SU-DHL-6 (cell line): ENCODE measurements around the gene CORO1C.

Source experiments
- H2AFZ ChIP-seq: fragments of 200-600 bp; sonication (generic); 2 replicates; pipeline ENCODE4 v1.6.1; 2014; ENCODE audit warnings: low read depth, mild to moderate bottlenecking, moderate library complexity, mixed read lengths, antibody characterized with exemption, low read length; ENCODE audit not compliant: severe bottlenecking
- H3F3A ChIP-seq: fragments of 200-600 bp; shearing (Covaris generic); 2 replicates; pipeline ENCODE4 v1.6.0; 2016; ENCODE audit warnings: antibody characterized with exemption, mild to moderate bottlenecking; ENCODE audit not compliant: insufficient read depth
- H3K27ac ChIP-seq: fragments of 200-600 bp; sonication (generic); 2 replicates; pipeline ENCODE4 v1.5.1; 2016; ENCODE audit warnings: low read depth, mild to moderate bottlenecking, low read length, moderate library complexity, mixed read lengths
- H3K27me3 ChIP-seq: fragments of 200-600 bp; sonication (generic), shearing (Covaris generic); 2 replicates; pipeline ENCODE4 v1.6.0; 2014; ENCODE audit warnings: mild to moderate bottlenecking, low read length
- H3K36me3 ChIP-seq: fragments of 200-600 bp; sonication (generic); 2 replicates; pipeline ENCODE4 v1.6.1; 2014; ENCODE audit warnings: mild to moderate bottlenecking, low read length, mixed read lengths
- H3K4me2 ChIP-seq: fragments of 300-600, 200-600 bp; shearing (Covaris generic), sonication (generic); 2 replicates; pipeline ENCODE4 v1.6.0; 2014; ENCODE audit warnings: low read length, low read depth, mild to moderate bottlenecking; ENCODE audit not compliant: poor library complexity, severe bottlenecking
- H3K4me3 ChIP-seq: fragments of 200-600 bp; sonication (generic); 2 replicates; pipeline ENCODE4 v1.5.1; 2014; ENCODE audit warnings: antibody characterized with exemption, low read length, mild to moderate bottlenecking, mixed read lengths; ENCODE audit not compliant: insufficient read depth, poor library complexity, severe bottlenecking
- H3K79me2 ChIP-seq: fragments of 200-600 bp; sonication (generic); 2 replicates; pipeline ENCODE4 v1.6.1; 2014; ENCODE audit warnings: mild to moderate bottlenecking, low read length, moderate library complexity; ENCODE audit not compliant: insufficient read depth
- H3K9ac ChIP-seq: fragments of 200-600 bp; sonication (generic); 2 replicates; pipeline ENCODE4 v1.7.0; 2014; ENCODE audit warnings: mild to moderate bottlenecking, low read length
- H3K9me2 ChIP-seq: fragments of 200-600 bp; sonication (generic); replicated peaks from 2 replicates; pipeline ENCODE4 v1.6.1; 2014; ENCODE audit warnings: low read length; ENCODE audit not compliant: insufficient read depth
- H3K9me3 ChIP-seq: fragments of 200-600 bp; sonication (generic); 2 replicates; pipeline ENCODE4 v1.6.1; 2014; ENCODE audit warnings: low read length, mixed read lengths; ENCODE audit not compliant: insufficient read depth
- H4K20me1 ChIP-seq: fragments of 200-600 bp; sonication (generic); 2 replicates; pipeline ENCODE4 v1.6.1; 2014; ENCODE audit warnings: low read depth, mild to moderate bottlenecking, antibody characterized with exemption, low read length, moderate library complexity, mixed read lengths
- EZH2phosphoT487 ChIP-seq: fragments of 200-600 bp; sonication (generic), shearing (Covaris generic); conservative IDR thresholded peaks from 2 replicates; pipeline ENCODE4 v1.6.1; 2018; ENCODE audit warnings: mild to moderate bottlenecking, antibody characterized with exemption, low read length, moderate library complexity, mixed read lengths
- TF ChIP-seq, protein P1 (sequence below): fragments of 200-600 bp; sonication (generic); IDR thresholded peaks from one replicate; pipeline ENCODE4 v1.5.1; 2017; ENCODE audit warnings: antibody characterized with exemption, mild to moderate bottlenecking, low read length, moderate library complexity; ENCODE audit not compliant: insufficient read depth, poor library complexity, severe bottlenecking

Gene CORO1C

DNA sequence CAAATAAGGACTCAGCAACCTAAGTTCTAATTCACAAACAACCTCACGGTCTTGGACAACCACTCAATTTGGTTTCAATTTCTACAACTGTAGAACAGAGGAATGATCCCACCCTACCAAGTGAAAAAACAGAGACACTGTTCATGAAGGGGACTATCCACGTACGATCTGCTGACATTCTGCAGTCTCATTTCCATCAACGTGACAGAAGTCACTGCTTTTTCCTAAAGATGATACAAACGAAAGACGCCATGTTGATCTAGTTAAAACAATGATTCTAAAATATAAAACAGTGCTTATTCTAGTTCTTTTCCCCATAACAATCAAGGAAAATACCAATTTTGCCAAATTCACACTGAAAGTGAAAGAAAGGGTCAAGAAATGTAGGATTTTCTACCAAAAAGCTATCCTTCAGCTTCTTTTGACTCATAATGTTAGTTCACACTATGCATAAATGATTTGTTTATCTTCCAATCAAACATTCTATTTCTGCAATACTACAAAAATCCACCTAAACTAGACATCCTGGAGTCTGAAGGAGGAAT lies 38.1 kb downstream of the CORO1C start:
- Histone ChIP-seq H4K20me1 (no peaks in the 10 kb centered on the region), H3K4me2 (no peak overlapping the region), H3K27ac (no peak overlapping the region)

DNA sequence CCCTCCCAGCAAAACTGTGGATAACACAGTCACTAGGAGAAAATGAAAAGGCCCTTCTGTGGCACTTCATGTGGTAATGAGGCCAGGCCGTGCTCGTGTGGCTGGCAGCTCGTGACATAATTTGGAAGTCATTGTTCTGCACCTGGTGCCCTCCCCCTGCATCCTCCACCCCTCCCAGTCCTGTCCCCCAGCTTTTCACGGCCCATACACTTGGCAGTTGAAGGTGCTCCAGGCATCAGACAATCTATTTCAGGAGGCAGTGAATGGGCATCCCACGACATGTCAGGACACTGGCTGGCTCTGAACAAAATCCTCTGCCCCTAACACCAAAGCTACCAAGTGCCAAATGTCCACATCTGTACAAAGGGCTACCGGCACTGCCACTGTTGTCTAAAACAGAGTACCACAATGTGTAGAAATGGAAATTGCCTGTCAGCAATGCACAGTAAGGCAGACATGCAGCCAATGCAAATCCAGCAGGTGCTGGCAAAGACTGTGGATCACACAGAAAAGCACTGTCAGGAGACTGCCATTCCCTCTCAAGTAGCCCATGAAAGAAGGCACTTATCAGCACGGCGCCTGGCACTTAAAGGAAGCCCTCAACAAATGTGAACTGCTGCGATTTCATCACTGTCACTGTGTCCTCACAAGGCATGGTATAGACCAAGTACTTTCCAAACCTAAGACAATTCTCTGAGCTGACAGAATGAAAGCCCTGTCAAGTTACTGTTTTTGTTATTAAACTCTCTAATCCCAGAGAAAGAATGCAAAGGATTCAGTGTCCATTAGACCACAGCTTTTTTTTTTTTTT lies 39.1 kb downstream of the CORO1C start:
- no peaks in the 10 kb centered on the region for H3K9me2 ChIP-seq
- H3K27ac ChIP-seq: no peak overlapping the region
- H3K9ac ChIP-seq: no peak overlapping the region
- H3K79me2 ChIP-seq: no peaks in the 10 kb centered on the region
- TF ChIP-seq, protein P1, sequence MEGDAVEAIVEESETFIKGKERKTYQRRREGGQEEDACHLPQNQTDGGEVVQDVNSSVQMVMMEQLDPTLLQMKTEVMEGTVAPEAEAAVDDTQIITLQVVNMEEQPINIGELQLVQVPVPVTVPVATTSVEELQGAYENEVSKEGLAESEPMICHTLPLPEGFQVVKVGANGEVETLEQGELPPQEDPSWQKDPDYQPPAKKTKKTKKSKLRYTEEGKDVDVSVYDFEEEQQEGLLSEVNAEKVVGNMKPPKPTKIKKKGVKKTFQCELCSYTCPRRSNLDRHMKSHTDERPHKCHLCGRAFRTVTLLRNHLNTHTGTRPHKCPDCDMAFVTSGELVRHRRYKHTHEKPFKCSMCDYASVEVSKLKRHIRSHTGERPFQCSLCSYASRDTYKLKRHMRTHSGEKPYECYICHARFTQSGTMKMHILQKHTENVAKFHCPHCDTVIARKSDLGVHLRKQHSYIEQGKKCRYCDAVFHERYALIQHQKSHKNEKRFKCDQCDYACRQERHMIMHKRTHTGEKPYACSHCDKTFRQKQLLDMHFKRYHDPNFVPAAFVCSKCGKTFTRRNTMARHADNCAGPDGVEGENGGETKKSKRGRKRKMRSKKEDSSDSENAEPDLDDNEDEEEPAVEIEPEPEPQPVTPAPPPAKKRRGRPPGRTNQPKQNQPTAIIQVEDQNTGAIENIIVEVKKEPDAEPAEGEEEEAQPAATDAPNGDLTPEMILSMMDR: no peak
- no peak for TF ChIP-seq EZH2phosphoT487
- no peaks in the 10 kb centered on the region for H3K36me3 ChIP-seq
- no peak overlapping the region for H3K4me3 ChIP-seq
- no peak overlapping the region for H2AFZ ChIP-seq
- H3K4me2 ChIP-seq: peak overlapping the region; percentile 16
- no peaks in the 10 kb centered on the region for H4K20me1 ChIP-seq
- no peaks in the 10 kb centered on the region for H3F3A ChIP-seq
- H3K9me3 ChIP-seq: no peaks in the 10 kb centered on the region
- H3K27me3 ChIP-seq: no peaks in the 10 kb centered on the region

More for the DNA sequence above, 38.1 kb downstream of the CORO1C start:
- Histone ChIP-seq H3K9me3 (no peaks in the 10 kb centered on the region), H3K27me3 (no peaks in the 10 kb centered on the region), H3F3A (no peaks in the 10 kb centered on the region), H3K4me3 (no peak overlapping the region), H3K9ac (no peak overlapping the region), H3K9me2 (no peaks in the 10 kb centered on the region), H2AFZ (no peak overlapping the region), H3K79me2 (no peaks in the 10 kb centered on the region), H3K36me3 (no peaks in the 10 kb centered on the region)
- TF ChIP-seq EZH2phosphoT487: no peak
- TF ChIP-seq, protein P1: no peak

DNA sequence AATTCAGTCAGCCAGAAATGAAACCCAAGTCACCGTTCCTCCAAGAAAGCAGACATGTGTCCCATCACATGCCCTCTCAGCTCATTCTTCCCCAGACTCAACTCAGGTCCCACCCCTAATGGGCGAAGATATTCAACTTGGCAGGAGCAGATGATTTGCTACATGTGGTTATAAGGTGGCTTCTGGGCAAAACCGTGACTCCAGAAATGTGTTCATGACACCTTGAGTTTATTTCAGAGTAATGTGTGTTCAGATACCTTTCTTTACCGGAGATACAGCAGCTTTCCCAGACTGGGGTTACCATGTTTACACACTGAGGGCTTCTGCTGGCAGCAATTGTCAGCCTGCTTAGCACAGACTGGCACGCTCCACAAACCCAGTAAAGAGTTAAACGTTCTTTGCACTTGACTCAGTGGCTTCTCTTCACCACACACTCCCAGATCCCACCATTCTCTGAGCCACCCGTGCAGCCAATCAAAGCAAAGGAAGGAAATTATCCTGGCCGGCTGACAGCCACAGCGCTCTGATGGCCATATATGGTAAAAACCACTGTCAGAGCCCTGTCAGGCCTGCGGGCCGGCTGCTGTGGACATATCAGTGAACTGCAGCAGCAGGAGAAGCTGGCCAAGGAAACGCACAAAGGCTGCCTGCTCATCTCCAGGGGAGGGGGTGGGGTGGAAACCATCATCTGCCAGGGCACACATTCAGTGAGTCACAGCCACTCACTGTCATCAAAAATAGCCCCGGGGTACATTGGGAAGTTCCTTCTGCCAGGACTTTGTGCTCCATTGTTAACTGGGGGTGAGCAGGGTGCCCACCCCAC lies 39.9 kb downstream of the CORO1C start:
- no peak for TF ChIP-seq EZH2phosphoT487
- TF ChIP-seq, protein P1: no peak
- Histone ChIP-seq H3F3A (no peaks in the 10 kb centered on the region), H3K4me2 (peak overlapping the region; percentile 16), H4K20me1 (no peaks in the 10 kb centered on the region), H3K4me3 (no peak overlapping the region), H3K79me2 (no peaks in the 10 kb centered on the region), H3K36me3 (no peaks in the 10 kb centered on the region), H3K9ac (no peak overlapping the region), H3K9me3 (no peaks in the 10 kb centered on the region), H3K27ac (no peak overlapping the region), H2AFZ (no peak overlapping the region), H3K9me2 (no peaks in the 10 kb centered on the region), H3K27me3 (no peaks in the 10 kb centered on the region)
